HG03159 (cell line): Measurements from ENCODE around the gene CTSD.

Source experiments
- ATAC-seq: cut with Tn5 transposase; IDR thresholded peaks from one replicate; pipeline ENCODE4 v1.9.1; 2021; ENCODE audit warnings: mild to moderate bottlenecking, moderate library complexity; ENCODE audit not compliant: unreplicated experiment

CTSD gene

DNA sequence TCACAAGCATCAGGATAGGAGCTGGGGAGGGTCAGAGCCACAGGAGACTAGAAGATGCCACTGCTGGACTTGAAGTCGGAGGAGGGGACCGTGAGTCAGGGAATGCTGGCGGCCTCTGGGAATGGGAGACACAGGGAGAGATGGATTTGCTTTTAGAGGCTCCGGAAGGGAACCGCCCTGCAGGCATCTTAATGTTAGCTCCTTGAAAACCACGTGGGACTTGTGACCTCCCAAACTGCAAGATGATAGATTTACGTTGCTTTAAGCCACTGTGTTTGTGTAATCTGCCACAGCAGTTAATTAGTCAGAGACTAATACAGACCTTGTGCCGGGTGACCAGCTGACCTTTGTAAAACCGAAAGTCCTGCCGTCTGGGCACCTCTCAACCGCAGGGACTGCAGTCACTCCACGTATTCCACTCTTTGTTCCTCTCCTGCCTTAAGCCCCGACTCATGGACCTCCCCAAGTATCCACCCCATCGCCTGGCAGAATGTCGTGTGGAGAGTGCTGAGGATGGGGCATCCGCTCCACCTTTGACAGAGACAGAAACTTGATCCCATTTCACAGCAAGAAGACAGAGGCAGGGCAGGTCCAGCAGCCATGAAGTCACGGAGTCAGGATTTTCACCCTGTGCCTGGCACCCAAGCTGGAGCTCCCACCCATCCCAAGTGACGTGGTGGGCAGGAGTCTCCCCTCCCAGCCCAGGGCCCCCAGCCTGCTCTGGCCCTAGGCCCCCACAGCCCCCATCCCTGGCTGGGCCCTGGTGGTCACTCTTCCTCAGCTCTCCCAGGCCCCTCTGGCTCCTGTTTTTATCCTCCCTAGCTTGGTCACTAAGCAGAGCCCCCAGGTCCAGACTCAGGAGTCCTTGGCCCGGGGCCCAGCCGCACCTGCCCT is 19.4 kb upstream of the CTSD start:
- no peak for ATAC-seq

DNA sequence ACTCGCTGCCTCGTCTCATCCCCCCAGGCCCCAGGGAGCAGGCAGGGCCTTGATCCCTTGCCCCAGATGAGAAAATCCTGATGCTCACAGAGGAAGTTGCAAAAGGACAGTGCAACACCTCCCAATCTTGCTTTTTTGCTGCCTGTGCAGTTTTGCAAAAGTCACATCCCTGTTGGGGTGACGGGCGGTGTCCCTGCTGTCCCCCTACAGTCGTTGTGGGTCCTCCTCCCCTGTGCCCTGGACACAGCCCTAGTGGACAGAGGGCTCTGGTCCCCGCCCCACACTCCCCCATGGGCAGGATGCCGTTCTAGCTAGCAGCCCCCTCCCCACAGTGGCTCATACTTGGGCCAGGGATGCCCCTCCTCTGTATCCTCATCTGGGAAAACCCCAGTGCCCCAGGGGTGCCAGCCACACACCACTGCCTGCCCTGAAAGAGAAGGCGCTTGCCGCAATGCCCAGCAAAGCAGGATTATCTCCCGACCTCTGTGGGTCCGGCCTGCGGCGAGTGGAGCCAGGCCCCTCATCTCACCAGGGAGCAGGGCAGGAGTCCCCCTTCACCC is 18.4 kb upstream of the CTSD start:
- ATAC-seq = no peak

DNA sequence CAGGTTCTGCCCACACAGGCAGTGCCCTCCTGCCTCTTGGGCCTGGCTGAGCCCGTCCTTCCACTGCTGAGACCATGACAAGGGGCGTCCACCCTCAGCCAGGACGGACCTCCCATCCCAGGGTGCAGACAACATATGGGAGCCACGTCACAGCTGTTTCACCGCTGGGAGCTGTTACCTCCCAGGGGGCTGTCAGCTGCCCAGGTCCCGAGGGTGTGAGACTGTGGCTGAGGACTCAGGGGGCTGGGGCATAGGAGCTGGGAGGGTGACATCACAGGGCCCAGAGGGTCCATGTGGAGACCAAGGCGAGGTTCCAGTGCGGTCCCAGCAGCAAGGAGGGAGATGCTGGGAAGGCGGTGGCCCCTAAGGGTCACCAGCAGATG is 17.9 kb upstream of the CTSD start:
- no peak for ATAC-seq

DNA sequence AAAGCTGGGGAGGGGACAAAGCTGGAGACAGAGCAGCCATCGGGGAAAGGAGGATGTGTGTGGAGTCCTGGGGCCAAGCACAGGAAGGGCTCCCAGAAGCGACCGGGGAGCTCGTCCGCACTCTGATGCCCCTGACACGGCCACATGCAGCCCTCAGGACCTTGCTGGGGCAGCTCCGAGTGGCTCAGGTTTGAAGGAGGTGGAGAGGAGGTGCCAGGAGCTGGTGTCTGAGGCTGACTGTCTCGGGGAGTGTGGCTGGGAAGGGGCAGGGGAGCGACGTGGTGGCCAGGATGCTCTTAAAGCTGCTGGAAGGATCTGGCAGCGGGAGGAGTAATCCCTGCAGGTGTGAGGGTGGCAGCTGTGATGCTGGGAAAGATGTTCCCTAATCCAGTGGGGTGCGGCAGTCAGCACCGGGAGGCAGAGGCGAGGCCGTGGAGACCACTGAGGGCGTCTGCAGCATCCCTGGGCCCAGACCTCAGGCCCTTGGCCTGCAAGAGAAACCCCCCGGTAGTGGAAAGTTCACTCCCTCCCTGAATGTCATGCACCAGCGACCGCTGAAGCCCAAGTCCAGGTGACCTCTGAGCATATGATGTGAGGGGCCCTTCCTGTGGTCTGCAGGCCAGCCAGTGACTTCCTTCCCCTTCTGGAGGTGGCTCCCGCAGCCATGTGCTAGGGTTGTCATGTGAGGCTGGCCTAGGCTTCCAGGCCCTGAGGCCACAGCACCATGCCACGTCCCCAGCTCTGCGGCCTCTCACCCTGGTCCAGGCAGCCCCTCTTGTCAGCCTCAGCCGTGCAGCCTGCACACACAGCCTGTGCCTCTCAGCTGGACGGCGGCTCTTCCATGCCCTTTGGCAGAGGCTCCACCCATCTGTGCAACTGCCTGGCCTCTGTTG is 17.2 kb upstream of the CTSD start:
- no peak for ATAC-seq

DNA sequence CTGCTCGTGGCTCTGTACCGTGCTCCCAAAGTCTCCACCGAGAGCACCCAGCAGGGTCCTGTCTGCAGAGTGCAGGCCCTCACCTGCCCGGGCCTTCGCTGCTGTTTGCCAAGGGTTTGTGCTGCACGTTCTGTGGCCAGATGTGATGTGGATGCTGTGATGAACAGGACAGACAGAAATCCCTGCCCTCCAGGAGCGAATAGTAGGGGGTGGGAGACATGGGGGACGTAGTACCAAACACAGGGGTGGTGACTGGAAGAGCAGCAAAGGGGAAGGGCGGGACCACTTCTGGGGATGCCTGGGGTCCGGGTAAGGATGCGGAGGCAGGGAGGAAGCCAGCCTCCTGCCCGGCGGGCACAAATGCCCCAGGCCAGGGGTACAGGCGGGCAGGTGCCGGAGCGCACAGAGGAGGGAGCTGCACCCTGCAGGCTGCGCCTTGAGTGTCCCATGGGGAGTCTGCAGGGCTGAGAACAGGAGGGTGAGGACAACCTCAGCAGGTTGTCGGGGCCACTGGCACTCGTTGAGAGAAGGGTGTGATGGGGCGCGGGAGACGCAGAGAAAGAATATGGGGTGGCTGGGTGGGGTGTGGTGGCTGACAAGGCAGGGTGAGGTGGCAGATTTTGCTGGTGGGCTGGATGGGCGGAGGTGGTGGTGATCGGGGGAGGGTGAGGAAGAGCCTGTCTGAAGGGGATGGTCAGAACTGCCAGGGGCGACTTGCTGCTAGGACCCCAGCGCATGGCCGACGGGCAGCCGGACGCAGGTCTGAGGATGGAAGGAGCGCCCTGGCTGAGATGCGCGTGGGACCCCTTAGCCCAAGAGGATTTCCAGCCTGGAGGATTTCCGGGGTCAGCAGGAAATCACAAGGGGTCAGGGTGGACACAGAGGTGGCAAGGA is 16.3 kb upstream of the CTSD start:
- ATAC-seq = no peak

DNA sequence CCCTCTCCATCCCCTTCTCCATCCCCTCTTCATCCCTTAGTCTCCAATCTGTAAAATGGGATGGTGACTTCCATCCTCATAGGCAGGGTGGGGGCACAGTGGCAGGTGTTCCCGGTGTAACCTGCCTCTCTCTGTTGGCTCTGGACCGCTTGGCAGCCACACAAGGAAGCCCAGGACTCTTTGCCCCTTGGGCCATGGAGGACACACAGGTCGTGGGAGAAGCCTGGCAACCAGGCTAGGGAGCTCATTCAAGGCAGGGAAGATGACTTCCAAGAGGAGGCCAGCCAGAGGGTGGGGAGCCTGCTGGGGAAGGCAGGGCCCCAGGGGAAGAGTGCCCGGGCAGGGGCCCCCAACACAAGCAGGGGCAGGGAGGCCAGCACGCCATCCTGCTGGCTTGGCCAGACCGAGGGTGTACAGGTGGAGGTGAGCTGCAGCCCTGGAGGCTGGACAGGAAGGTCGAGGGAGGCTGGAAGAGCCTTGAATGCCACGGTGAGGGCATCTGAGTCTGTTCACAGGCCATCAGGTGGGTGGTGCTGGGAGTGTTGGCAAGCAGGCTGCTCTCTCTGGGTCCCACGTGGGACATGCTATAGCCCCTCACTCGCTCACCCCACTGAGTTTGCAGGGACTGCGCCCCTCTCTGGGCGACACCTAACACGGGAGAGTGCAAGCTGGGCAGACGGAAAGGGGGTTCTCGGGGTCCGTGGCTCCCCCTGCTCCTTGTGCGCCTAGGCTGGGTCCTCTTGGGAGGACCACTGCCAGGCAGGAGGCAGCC is 15.5 kb upstream of the CTSD start:
- ATAC-seq = no peak

DNA sequence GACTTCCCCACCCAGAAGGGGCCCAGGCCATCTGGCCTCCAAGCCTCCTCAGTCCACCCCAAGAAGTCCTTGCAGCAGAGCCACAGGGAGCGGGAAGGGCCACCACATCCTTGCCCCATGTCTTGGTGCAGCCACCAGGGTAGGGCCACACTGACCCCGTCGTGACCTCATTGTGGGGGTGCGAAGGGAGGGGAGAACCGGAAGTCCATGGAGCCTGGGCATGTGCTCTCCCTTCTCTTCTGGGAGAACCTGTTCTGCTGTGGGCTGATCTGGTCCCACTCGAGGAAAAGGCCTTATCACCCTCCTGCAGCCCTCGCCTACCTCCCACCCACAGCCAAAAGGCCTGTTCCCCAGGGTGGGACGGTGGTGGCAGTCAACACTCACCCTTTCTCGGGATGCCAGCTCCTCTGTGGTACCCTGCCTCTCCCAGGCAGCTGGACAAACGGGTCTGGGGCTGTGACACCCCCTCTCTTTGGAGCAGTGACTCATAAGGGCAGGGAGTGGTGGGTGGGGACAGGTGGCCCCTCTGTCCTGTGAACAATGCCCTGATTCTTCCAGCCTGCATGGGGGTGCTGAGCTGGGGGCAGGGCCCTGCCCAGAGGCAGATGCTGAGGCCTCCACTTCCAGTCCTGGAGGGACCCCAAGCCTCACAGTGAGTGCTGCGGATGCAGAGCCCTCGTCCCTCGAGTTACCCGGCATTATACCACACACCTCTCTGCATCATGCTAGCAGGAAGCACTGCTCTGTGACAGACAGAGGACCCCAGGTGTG is 14.6 kb upstream of the CTSD start:
- ATAC-seq = no peak

DNA sequence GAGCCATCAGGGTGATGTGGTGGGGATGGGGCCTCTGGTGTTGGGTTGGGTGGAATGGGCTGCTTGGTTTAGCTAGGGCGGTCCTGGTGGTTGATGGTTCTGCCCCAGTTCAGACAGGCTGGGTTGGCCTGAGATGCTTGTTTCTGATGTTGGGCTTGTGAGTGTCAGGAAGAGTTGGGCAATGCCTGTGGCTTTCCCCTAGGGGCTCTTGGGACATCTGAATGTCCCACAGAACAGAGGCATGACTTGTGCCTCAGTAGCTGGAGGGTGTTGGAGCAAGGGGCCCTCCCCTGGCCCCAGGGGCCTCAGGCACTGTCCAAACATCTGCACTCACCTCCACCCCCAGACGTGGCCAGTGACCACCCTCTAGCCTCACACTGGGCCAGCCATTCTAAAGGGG is 14.0 kb upstream of the CTSD start:
- ATAC-seq = no peak

DNA sequence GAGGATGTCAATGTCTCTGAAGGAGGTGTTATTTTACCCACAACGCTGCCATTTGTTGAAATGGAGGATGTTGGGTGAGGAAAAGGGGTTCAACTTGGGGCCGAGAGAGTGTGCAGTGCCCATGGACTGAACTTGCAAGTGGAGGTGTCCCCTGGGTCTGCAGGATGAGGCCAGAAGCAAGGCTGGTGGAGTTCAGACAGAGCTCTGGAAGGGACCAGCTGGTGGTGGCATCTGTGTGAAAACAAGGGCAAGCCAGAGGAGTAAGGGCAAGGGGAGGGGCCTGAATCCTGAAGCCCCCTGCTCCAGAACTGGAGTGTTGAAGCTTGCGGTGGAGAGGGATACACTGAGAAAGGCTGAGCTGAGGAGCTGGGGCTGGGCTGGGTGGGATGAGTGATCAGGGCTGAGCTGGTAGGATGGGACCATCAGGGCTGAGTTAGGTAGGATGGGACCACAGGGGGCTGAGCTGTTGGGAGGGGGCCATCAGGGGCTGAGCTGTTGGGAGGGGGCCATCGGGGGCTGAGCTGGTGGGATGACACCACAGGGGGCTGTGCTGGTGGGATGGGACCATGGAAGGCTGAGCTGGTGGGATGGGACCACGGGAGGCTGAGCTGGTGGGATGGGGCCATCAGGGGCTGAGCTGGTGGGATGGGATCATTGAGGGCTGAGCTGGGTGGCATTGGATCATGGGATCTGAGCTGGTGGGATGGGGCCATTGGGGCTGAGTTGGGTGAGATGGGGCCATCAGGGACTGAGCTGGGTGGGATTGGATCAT is 13.4 kb upstream of the CTSD start:
- ATAC-seq = no peak

DNA sequence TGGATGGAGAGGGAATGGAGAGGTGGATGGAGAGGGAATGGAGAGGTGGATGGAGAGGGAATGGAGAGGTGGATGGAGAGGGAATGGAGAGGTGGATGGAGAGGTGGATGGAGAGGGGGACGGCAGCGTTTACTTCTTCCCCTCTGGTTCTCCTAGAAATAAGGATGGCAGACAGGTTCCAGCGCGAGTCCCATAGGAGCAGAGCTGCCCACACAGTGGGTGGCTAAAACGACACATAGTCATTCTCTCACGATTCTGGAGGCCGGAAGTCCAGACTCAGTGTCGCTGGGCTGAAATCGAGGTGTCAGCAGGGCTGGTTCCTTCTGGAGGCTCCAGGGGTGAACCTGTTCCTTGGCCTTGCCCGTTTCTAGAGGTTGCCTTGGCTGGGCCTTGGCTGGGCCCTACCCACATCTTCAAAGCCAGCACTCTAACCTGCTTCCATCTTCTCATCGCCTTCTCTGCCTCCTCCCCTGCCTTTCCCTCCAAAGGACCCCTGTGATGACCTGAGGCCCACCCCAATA is 12.7 kb upstream of the CTSD start:
- no peak for ATAC-seq

DNA sequence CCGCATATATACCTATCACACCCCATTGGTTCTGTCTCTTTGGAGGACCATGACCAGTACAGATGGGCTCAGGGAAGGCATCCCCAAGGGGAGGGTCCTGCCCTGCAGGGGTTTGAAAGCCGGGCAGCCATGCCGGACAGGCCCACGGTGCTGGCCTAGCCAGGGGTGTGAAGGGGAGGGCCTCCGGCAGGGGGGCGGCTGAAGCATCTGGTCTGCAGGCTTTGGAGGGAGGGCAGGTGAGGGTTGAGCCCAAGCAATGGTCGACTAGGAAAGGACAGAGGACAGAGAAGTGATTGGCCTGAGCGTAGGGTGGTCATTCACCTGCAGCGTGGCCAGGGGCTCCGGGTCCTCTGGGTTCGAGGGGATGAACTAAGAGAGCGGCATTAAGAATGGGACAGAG is 11.2 kb upstream of the CTSD start:
- ATAC-seq = no peak

DNA sequence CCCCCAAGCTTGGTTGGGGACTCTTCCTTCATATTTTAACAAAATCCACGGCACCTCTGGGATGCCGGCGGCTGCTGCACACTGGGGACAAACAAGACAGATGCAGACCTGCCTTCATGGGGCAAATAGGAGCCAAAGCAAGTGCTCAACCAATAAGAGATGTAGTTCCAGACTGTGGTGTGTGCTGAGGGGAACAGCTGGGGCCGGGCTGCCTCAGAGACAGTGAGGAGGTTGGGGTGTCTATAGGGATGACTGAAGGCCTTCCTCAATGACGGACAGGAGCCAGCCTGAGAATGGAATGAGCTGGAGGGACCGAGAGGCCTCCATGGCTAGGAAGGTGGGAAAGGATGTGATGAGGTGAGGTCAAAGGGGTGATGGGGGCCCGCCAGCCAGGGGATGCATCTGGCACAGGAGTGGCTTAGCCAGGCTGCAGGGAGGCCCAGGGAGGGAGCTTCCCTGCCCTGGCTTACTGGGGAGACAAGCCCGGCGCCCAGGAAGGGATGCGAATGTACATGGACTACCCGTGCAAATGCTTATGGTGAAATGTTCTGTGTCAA is 10.3 kb upstream of the CTSD start:
- no peak for ATAC-seq

DNA sequence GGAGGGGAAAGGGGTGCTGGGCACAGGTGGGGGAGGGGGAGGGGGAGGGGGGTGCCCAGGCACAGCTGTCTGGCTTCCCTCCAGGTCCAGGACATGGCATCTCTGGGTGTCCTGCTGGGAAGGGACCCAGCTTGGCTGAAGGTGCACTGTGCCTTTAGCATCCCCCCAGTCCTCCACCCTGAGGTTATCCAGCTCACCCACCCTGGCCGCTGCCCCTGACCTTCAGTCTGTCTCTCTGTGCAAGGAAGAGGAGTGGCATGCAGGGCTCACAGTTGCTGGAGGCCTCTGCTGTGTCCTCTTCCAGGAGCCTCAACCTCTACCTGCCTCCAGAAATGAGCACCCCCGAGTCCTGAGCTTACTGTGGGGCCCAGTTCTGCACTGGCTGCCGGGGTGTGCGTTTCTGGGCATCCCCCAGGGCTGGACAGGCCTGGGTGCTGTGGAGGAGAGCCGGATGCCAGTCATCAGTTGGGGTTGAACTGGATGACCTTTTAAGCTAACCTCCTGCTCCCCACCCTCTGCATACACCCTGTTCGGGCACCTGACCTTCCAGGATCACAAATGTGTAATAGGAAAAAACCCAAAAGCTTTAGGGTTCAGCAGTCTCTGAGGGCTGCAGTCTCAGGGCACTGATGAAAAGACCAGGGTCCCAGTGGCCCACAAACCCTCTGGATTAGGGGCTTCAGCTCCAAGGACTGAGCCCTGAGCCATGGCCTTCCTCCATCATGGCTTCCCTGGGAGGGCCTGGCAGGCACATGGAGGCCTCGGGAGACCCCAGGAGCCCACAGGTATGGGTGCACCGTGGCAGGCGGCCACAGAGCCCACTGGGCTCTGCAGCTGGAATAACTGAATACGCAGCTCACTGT is 9.6 kb upstream of the CTSD start:
- ATAC-seq = no peak

DNA sequence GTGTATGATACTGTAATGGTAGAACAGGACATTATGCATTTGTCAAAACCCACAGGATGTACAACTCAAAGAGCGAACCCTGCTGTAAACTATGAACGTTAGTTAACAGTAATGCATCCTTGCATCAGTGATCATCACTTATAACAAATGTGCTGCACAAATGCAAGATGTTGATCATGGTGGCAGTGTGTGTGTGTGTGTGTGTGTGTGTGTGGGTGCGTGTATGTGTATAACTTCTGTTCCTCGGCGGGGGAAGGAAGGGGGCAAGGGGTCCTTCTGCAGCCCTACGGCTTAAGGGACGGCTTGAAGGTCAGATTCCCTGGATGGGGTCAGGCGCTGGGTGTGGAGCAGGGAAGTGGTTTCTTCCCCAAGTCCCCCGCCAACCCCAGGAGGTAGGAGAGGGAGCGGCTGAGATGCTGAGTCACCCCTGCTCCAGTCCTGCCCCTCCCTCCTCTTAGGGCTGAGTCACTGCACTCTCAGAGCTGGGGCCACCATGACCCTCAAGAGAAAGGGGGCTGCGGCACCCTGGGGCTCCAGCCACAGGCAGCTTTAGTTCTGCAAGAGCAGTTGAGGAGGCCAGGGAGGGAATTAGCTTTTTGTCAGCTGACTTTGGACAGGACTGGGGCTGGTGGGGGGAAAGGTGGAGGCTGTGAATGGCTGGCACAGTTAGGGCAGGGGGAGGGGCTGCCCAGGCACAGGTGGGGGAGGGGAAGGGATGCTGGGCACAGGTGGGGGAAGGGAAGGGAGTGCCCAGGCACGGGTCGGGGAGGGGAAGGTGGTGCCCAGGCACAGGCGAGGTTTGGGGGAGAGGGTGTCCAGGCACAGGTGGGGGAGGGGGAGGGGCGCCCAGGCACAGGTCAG is 8.8 kb upstream of the CTSD start:
- ATAC-seq = no peak

DNA sequence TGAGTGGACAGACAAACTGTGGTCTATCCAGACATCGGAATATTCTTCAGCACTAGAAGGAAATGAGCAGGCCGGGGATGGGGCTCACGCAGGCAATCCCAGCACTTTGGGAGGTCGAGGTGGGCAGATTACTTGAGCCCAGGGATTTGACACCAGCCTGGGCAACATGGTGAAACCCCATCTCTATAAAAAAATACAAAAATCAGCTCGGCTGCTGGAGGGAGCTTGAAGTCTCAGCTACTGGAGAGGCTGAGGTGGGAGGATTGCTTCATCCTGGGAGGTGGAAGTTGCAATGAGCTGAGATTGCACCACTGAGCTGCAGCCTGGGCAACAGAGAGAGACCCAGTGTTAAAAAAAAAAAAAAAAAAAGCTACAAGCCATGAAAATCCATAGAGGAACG is 8.0 kb upstream of the CTSD start:
- no peak for ATAC-seq

DNA sequence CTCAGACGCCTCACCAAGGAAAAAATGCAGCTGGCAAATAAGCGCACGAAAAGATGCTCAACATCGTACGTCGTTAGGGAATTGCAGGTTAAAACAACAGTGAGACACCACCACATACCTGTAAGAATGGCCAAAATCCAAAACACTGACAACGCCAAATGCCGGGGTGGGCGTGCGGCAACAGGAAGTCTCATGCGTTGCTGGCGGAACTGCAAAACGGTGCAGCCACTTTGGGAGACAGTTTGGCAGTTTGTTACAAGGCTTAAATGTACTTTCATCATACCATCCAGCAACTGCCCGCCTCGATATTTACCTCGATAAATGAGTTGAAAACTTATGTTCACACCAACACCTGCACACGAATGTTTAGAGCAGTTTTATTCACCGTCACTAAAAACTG is 7.5 kb upstream of the CTSD start:
- ATAC-seq = no peak
